HG03571 (cell line): ENCODE results near the gene TBC1D25.
"Not testable (repeated sequence)": the region's sequence is repeated elsewhere in the genome, so short reads cannot be mapped to it uniquely, and the experiment has no call there.

ENCODE experiments used
- ATAC-seq: cut with Tn5 transposase; IDR thresholded peaks from one replicate; pipeline ENCODE4 v1.9.1; 2021; ENCODE audit not compliant: unreplicated experiment

The TBC1D25 gene

DNA sequence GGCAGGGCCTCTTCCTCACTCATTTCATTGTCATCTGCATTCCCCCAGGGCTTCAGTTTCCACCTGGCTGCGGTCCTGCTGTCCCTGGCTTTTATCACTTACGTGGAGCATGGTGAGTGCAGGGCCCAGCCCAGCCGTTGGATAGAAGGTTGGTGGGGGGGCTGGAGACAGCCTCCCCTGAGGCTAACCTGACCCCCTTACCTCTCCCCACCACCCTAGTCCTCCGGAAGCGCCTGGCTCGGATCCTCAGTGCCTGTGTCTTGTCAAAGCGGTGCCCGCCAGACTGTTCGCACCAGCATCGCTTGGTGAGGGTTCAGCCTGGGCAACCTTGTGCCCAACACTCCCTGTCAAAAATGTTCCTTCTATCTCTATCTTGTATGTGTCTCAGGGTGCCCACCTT is 23.7 kb upstream of the TBC1D25 start:
- ATAC-seq, result no peak

DNA sequence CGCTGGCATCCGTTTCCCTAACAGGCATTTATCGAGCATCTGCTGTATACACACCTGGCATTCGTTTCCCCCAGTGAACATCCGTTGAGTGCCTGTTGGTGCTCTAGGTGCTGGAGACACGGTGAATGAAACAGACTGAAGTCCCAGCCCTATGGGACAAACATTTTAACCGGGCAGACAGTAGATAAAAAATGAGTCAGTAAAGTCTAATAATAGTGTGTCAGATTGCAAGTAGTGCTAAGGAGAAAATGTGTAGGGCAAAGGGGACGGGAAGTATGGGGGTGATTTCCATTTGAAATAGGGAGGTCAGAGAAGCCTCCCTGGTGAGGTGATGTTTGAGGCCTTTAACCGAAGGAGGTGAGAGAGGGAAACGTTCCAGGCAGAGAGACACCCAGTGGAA is 23.2 kb upstream of the TBC1D25 start:
- ATAC-seq, result no peak

DNA sequence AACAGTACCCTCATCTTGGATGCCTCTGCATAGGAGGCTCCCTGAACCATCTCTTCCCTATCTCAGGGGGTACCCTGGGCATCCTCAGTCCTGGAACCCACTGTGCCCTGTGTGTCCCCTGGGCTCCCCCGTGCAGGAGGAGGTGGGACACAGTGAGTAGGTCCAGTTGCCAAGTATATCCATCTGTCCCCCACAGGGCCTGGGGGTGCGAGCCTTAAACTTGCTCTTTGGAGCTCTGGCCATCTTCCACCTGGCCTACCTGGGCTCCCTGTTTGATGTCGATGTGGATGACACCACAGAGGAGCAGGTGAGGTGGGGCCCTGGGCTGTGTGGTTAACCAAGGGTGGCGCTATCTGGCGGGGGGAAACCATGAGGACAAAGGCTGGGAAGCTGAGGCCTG is 22.5 kb upstream of the TBC1D25 start:
- no peak for ATAC-seq

- not testable (repeated sequence) for ATAC-seq
Observed at GRCh38 chrX:48519481-48519880, 20.0 kb upstream of the TBC1D25 start.

DNA sequence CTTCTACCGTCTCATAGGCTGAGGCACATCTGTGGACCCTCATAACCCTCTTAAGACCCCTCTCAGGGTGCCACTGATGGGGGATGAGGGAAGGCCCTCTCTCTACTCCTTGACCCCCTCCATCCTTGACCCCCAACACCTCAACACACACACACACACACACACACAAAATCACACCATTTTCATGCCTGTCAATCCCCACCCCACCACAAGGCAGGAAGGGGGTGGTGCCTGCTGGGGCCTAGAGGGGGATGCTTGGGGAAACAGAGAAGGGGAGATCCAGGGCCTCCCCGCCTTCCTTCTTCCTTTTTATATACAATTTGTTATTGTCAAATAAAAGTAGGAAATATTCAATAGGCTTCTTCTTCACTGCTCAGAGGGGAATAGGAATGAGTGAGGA is 19.1 kb upstream of the TBC1D25 start:
- ATAC-seq, result no peak

DNA sequence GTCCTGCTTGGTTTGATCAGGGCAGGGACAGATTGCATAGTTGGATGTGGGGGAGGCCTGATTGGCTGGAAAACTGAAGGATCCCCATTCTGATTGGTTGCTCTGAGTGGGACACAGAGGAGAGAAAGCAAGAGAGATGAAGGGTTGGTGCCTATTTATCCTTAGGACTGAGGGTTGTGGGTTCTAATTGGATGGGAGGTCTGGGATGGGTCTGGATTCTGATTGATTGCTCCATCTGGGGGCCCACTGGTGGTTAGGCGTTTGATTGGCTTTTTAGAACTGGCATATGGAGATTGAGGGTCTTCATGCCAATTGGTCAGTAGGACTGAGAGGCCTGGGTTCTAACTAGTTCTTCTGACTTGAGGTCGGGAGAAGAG is 18.6 kb upstream of the TBC1D25 start:
- no peak for ATAC-seq

GRCh38 chrX:48521353-48522243 is 17.9 kb upstream of the TBC1D25 start, which contains the start of gene EBP:
TSS of gene EBP (plus strand) at chrX:48521808. CDS start at chrX:48523772, 1,964 bp downstream.
- peak; percentile 95 for ATAC-seq

DNA sequence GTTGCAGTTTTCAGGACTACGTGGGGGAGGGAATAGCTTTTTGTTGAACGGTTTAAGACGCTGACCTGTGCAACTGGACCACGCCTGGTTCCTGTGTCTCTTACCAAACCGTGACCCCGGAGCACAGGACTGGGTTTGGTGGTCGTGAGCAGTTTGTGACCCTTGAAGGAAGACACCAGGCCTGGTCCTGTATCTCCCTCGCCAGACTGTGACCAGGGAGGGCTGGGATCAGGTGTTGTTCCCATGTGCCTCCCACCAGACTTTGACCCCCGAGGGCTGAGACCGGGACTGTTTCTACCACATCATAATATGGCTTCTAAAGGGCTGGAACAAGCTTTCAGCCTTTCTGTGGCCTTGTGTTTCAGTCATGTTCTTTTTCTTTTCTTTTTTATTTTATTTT is 17.2 kb upstream of the TBC1D25 start:
- ATAC-seq, result no peak

DNA sequence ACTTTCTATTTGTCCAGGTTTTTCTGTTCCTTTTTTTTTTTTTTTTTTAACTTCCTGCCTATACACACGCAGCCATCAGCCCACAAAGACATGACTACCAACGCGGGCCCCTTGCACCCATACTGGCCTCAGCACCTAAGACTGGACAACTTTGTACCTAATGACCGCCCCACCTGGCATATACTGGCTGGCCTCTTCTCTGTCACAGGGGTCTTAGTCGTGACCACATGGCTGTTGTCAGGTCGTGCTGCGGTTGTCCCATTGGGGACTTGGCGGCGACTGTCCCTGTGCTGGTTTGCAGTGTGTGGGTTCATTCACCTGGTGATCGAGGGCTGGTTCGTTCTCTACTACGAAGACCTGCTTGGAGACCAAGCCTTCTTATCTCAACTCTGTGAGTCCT is 15.8 kb upstream of the TBC1D25 start:
- ATAC-seq, result no peak

- not testable (repeated sequence) for ATAC-seq
Observed at GRCh38 chrX:48525853-48526252, 13.7 kb upstream of the TBC1D25 start.

- no peak for ATAC-seq
Observed at GRCh38 chrX:48530736-48531135, 8.8 kb upstream of the TBC1D25 start.

DNA sequence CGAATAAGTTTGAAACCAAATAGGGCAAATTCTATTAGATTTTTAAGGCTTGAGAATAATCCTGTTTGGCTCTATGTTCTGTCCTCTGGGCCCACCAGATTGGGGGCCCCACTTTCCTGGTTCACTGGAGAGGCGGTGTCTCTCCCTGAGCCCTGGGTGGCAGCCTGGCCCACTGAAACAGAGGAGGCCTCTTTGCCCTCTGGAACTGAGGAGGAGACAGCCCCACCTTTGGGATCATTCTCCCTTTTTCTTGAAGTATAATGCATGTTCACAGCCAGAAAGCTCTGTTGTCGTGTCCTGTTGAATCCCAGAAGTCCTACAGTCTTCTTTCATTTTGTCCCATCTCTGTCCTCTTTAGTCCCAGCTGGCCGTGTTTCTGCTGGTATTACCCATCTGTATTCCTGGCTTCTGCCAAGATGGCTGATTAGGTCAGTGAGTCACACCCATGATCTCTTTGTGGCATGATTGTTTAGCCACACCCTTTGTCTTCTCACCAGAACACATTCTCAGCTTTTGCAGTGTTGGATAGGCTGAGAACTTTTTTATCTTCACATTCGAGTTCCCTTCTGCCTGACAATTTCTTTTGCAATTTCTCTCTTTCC is 8.1 kb upstream of the TBC1D25 start:
- no peak for ATAC-seq

- no peak for ATAC-seq
Observed at GRCh38 chrX:48532161-48532560, 7.4 kb upstream of the TBC1D25 start.

DNA sequence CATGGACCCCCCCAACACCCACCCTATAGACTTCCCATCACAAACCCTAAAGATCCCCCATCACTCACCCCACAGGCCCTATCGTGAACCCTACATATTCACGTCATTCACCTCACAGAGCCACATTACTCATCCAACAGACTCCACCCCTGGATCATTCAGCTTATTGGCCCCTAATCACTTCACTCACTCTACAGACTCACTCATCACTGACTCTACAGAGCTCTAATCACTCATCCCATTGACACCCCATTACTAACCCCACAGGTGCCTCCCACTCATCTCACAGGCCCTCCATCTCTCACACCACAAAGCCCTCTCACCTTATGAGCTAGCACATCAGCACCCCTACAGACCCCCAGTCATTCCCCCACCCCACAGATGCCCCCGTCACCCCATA is 6.3 kb upstream of the TBC1D25 start:
- ATAC-seq, result no peak

DNA sequence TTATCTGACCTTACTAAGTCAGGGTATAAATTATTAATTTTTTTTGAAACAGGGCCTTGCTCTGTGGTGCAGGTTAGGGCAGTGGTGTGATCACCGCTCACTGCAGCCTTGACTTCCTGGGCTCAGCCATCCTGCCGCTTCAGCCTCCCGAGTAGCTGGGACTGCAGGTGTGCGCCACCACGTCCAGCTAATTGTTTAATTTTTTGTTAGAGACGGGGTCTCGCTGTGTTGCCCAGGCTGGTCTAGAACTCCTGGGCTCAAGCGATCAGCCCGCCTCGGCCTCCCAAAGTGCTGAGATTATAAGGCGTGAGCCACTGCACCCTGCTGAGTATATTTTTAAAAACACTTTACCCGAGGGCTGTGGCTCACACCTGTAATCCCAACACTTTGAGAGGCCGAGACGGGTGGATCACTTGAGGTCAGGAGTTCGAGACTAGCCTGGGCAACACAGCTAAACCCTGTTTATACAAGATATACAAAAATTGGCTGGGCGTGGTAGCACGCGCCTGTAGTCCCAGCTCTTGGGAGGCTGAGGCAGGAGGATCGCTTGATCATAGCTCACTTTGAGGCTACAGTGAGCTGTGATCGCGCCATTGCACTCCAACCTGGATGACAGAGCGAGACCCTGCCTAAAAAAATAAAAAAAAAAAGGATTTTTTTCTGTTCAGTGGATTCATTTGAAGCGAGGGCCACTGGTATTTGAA is 721 bp upstream of the TBC1D25 start:
- ATAC-seq, result no peak

DNA sequence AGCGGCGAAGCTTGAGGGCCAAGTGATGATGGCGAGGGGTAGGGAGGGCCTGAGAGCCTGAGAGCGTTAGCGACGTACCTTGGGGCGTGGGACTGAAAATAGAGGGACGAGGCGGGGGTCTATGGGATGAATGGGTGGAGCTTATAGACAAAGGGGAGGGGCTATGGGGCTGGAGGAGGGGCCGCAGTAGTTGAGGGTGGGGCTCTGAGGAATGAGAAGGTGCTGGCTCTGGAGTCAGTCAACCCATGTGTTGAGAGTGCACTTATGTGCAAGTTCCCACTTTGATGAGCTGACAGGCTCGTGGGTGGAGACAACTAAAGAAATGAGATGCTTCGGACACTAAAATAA is 488 bp downstream of the TBC1D25 start:
- ATAC-seq, result peak; percentile 19

GRCh38 chrX:48540480-48540879 is 966 bp downstream of the TBC1D25 start:
- ATAC-seq, result no peak

- ATAC-seq, result no peak
Observed at GRCh38 chrX:48541140-48541814, 1.8 kb downstream of the TBC1D25 start.

GRCh38 chrX:48548871-48549270 is 9.4 kb downstream of the TBC1D25 start:
- no peak for ATAC-seq

GRCh38 chrX:48555731-48556325 is 16.3 kb downstream of the TBC1D25 start:
- not testable (repeated sequence) for ATAC-seq

DNA sequence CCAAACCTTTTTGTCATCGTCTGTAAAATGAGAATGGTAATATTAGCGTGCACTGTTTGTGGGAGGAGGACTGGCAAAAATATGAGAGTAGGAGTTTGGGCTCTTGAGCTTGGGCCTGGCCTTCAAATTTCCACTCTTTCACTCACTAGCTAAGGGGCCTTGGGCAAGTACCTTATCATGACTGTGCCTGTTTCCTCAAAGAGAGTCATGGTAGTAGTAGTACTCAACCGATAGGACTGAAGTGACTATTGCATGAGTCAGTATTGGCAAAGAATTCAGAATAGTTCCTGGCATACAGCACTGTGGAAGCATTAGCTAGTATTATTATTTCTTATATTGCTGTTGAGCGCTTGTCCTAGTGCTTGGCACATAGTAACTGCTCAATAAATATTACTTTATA is 18.8 kb downstream of the TBC1D25 start:
- no peak for ATAC-seq
